Peyer's patch (tissue), 4 donors: ENCODE results near the gene FNDC1.

Source experiments
- CTCF ChIP-seq, 6 experiments: fragments of 450-650 bp in 4 of 6; fragments of 200-600 bp in 2 of 6; sonication (generic) in 1 of 6; IDR thresholded peaks; one replicate each; pipeline ENCODE4 v1.5.1; 2017 to 2019; ENCODE audit warnings: antibody characterized with exemption in 6 of 6, mild to moderate bottlenecking in 3 of 6, moderate library complexity in 1 of 6
- POLR2A ChIP-seq, 2 donors: fragments of 450-650 bp; IDR thresholded peaks; one replicate each; pipeline ENCODE4 v1.5.1; 2017; ENCODE audit warnings: antibody characterized with exemption in 2 of 2, mild to moderate bottlenecking in 2 of 2, moderate library complexity in 2 of 2

GRCh38 chr6:159193923-159194322, 24.7 kb downstream of the FNDC1 start:
- TF ChIP-seq CTCF (IDR thresholded peaks at IDR 0.05), result no peak
- TF ChIP-seq POLR2A (IDR thresholded peaks at IDR 0.05), result no peak
